ENCODE data around the gene TRIM24.
A peak's percentile ranks its signal among the peaks of the same experiment; 100 is the strongest.
"Not testable (repeated sequence)": the region's sequence is repeated elsewhere in the genome, so short reads cannot be mapped to it uniquely, and the experiment has no call there.

Gene TRIM24

GRCh38 chr7:138495485-138495884 is 35.4 kb downstream of the TRIM24 start:
- no peak for DNase-seq

- no peak for DNase-seq
Measured at GRCh38 chr7:138499340-138499739, 39.3 kb downstream of the TRIM24 start.

GRCh38 chr7:138500303-138500702 is 40.2 kb downstream of the TRIM24 start:
- DNase-seq: not testable (repeated sequence)

GRCh38 chr7:138500892-138501291 is 40.8 kb downstream of the TRIM24 start:
- no peak for DNase-seq

GRCh38 chr7:138502023-138502767 is 42.1 kb downstream of the TRIM24 start:
- no peak for DNase-seq

- DNase-seq: no peak
Measured at GRCh38 chr7:138505361-138505873, 45.4 kb downstream of the TRIM24 start.

- DNase-seq: no peak
Measured at GRCh38 chr7:138506764-138507163, 46.7 kb downstream of the TRIM24 start.

- peak; percentile 5 for DNase-seq
Measured at GRCh38 chr7:138510003-138510402, 49.9 kb downstream of the TRIM24 start.

- DNase-seq: no peak
Measured at GRCh38 chr7:138512092-138512858, 52.2 kb downstream of the TRIM24 start.

GRCh38 chr7:138512885-138513284 is 52.8 kb downstream of the TRIM24 start:
- no peak for DNase-seq

GRCh38 chr7:138513344-138513871 is 53.3 kb downstream of the TRIM24 start:
- no peak for DNase-seq

GRCh38 chr7:138514044-138514443 is 54.0 kb downstream of the TRIM24 start:
- DNase-seq: no peak

GRCh38 chr7:138515001-138515528 is 55.0 kb downstream of the TRIM24 start:
- no peak for DNase-seq

- no peak for DNase-seq
Measured at GRCh38 chr7:138519061-138519798, 59.2 kb downstream of the TRIM24 start.

GRCh38 chr7:138520742-138521141 is 60.7 kb downstream of the TRIM24 start:
- DNase-seq: no peak

- DNase-seq: no peak
Measured at GRCh38 chr7:138521837-138522461, 61.9 kb downstream of the TRIM24 start.

GRCh38 chr7:138524259-138524658 is 64.2 kb downstream of the TRIM24 start:
- DNase-seq: no peak

GRCh38 chr7:138525757-138526156 is 65.7 kb downstream of the TRIM24 start:
- no peak for DNase-seq

- DNase-seq: no peak
Measured at GRCh38 chr7:138527746-138528223, 67.7 kb downstream of the TRIM24 start.

- DNase-seq: not testable (repeated sequence)
Measured at GRCh38 chr7:138536833-138537232, 76.8 kb downstream of the TRIM24 start.

- DNase-seq: no peak
Measured at GRCh38 chr7:138538518-138538917, 78.5 kb downstream of the TRIM24 start.

- no peak for DNase-seq
Measured at GRCh38 chr7:138538997-138539644, 79.1 kb downstream of the TRIM24 start.

All from suppressor macrophage treated with lipopolysaccharide for 4 hours (primary cell).